ENCODE results near the gene NDUFS7. TPM values are rescaled to one million over a fixed set of nuclear protein-coding genes. Genes with fewer than 3 reads are reported as not detected.

Gene NDUFS7
- total and polyA plus RNA-seq, 9 of the 15 experiments (the other 6 are each of a cell fraction or from before 2014, with no cell fraction given), result 6.0 to 271 (median 60.6) TPM

DNA sequence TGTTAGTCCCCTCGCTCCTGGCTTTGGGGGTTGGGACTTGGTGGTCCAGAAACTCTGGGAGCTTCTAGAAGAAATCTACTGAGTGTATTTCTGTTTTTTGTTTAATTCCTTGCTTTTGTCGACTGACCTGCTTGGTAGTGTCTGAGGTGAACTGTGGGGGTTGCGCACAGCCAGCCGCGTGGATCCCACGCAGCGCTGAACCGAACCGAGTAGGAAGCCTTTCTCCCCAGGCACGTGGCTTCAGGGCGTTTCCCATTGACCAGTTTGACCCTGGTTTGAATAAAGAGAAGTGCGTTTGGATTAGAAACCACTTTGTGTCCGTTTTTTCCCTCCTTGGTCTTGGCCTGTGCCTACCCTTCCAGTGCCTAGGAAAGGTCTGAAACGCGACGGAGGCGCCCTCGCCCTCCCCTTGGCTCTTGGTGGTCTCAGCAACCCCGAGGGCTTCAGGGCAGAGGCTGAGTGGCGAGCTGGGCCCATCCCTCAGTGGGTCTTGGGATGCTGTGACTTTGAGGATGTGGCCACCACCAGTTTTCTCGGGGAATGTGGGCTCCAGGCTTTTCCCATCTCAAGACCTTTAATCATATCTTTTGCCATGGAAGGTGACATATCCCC lies 51.8 kb downstream of the NDUFS7 start (continued):
- TF ChIP-seq ZNF75A (CRISPR knock-in tag; IDR thresholded peaks at IDR 0.05) (no peak), HCFC1 (IDR thresholded peaks at IDR 0.05; ENCODE audit: low read depth, low read length) (no peak), SPI1 (IDR thresholded peaks at IDR 0.05; ENCODE audit: borderline replicate concordance, low read depth, low read length) (peak; percentile 48; the same call in 1 of the 2 replicates), ERF (CRISPR knock-in tag; IDR thresholded peaks at IDR 0.05) (no peak), RBM22 (IDR thresholded peaks at IDR 0.05; ENCODE audit: low read depth, low read length, poor library complexity, severe bottlenecking) (peak; percentile 46), POLR2G (IDR thresholded peaks at IDR 0.05; ENCODE audit: low read depth, low read length) (0 out of 2 replicates have a peak, but pooled peaks have one; percentile 47)
- TF ChIP-seq, protein P1, sequence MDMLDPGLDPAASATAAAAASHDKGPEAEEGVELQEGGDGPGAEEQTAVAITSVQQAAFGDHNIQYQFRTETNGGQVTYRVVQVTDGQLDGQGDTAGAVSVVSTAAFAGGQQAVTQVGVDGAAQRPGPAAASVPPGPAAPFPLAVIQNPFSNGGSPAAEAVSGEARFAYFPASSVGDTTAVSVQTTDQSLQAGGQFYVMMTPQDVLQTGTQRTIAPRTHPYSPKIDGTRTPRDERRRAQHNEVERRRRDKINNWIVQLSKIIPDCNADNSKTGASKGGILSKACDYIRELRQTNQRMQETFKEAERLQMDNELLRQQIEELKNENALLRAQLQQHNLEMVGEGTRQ (CRISPR knock-in tag; IDR thresholded peaks at IDR 0.05), result 0 out of 2 replicates have a peak, but pooled peaks have one; percentile 6
- TF ChIP-seq, protein P2, sequence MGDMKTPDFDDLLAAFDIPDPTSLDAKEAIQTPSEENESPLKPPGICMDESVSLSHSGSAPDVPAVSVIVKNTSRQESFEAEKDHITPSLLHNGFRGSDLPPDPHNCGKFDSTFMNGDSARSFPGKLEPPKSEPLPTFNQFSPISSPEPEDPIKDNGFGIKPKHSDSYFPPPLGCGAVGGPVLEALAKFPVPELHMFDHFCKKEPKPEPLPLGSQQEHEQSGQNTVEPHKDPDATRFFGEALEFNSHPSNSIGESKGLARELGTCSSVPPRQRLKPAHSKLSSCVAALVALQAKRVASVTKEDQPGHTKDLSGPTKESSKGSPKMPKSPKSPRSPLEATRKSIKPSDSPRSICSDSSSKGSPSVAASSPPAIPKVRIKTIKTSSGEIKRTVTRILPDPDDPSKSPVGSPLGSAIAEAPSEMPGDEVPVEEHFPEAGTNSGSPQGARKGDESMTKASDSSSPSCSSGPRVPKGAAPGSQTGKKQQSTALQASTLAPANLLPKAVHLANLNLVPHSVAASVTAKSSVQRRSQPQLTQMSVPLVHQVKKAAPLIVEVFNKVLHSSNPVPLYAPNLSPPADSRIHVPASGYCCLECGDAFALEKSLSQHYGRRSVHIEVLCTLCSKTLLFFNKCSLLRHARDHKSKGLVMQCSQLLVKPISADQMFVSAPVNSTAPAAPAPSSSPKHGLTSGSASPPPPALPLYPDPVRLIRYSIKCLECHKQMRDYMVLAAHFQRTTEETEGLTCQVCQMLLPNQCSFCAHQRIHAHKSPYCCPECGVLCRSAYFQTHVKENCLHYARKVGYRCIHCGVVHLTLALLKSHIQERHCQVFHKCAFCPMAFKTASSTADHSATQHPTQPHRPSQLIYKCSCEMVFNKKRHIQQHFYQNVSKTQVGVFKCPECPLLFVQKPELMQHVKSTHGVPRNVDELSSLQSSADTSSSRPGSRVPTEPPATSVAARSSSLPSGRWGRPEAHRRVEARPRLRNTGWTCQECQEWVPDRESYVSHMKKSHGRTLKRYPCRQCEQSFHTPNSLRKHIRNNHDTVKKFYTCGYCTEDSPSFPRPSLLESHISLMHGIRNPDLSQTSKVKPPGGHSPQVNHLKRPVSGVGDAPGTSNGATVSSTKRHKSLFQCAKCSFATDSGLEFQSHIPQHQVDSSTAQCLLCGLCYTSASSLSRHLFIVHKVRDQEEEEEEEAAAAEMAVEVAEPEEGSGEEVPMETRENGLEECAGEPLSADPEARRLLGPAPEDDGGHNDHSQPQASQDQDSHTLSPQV (IDR thresholded peaks at IDR 0.05), result peak; percentile 46; the same call in 1 of the 2 replicates
- TF ChIP-seq, protein P3, sequence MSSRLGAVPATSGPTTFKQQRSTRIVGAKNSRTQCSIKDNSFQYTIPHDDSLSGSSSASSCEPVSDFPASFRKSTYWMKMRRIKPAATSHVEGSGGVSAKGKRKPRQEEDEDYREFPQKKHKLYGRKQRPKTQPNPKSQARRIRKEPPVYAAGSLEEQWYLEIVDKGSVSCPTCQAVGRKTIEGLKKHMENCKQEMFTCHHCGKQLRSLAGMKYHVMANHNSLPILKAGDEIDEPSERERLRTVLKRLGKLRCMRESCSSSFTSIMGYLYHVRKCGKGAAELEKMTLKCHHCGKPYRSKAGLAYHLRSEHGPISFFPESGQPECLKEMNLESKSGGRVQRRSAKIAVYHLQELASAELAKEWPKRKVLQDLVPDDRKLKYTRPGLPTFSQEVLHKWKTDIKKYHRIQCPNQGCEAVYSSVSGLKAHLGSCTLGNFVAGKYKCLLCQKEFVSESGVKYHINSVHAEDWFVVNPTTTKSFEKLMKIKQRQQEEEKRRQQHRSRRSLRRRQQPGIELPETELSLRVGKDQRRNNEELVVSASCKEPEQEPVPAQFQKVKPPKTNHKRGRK (tag; IDR thresholded peaks at IDR 0.05), result no peak
